Ascending aorta (tissue), 2 donors: ENCODE results near the gene STXBP1. TPM values are rescaled to one million over a fixed set of nuclear protein-coding genes. Genes with fewer than 3 reads are reported as not detected.

Experiments used
- DNase-seq, 2 donors: peaks; one replicate each; pipeline ENCODE4 v3.0.0-alpha.2; 2019; ENCODE audit warnings: low spot score in 2 of 2
- H3K27ac ChIP-seq, 2 donors: fragments of 200-600 bp; sonication (generic); one replicate each; pipeline ENCODE4 v1.5.1; 2016 to 2017; ENCODE audit warnings: mild to moderate bottlenecking in 1 of 2
- H3K27me3 ChIP-seq: fragments of 200-600 bp; sonication (generic); one replicate; pipeline ENCODE4 v1.5.1; 2017
- H3K36me3 ChIP-seq, 2 donors: fragments of 200-600 bp; sonication (generic); one replicate each; pipeline ENCODE4 v1.5.1; 2016
- H3K4me1 ChIP-seq, 2 donors: fragments of 200-600 bp; sonication (generic); one replicate each; pipeline ENCODE4 v1.5.1; 2016 to 2017; ENCODE audit warnings: mild to moderate bottlenecking in 1 of 2
- H3K4me3 ChIP-seq, 2 donors: fragments of 200-600 bp; sonication (generic); one replicate each; pipeline ENCODE4 v1.5.1; 2016 to 2017; ENCODE audit warnings: mild to moderate bottlenecking in 1 of 2
- H3K9me3 ChIP-seq, 2 donors: fragments of 200-600 bp; sonication (generic); one replicate each; pipeline ENCODE4 v1.5.1; 2016
- intact Hi-C: fragments of 100-400 bp; cut with DNase I; formaldehyde crosslinking; loops from one replicate; pipeline ENCODE4 v1.15.1; 2023
- total RNA-seq: library from RNA; depleted of rRNA; stranded (reverse); fragments of >200 nt; gene quantifications from one replicate; pipeline ENCODE4 v1.1.0, GENCODE V29; 2016
- TF ChIP-seq, protein P1 (sequence below), 3 experiments: fragments of 200-600 bp in 2 of 3; fragments of 450-650 bp in 1 of 3; sonication (generic) in 2 of 3; IDR thresholded peaks; one replicate each; pipeline ENCODE4 v1.5.1; 2016 to 2019; ENCODE audit warnings: antibody characterized with exemption in 3 of 3, mild to moderate bottlenecking in 1 of 3, moderate library complexity in 1 of 3

The STXBP1 gene
- total RNA-seq, 1 donor from 2014 or later: 29.3 TPM

DNA sequence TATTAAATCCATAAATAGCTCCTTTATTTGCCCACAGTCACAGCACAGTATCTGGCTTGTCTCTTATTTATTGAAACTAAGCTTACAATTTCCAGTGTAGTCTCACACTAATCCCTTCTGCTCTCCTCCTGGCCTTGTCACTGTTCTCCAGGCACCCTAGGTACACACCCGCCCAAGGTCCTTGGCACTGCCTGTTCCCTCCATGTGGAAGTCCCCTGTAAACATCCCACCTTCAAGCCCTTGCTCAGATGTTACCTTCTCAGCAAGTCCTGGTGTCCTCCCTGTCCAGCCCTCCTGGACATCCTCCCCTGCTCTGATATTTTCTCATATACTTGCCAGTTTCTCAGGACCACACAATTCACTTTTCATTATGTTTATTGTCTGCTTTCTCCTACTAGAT, 50.5 kb downstream of the STXBP1 start:
- intact Hi-C loops: no loop called here
- Histone ChIP-seq H3K4me3 (no peak overlapping the region), H3K27ac (no peak overlapping the region), H3K27me3 (no peaks in the 10 kb centered on the region), H3K36me3 (peaks cover 22 to 69% of the 10 kb centered on the region in 2 donors), H3K9me3 (no peaks in the 10 kb centered on the region), H3K4me1 (no peaks in the 10 kb centered on the region)
- DNase-seq: no peak
- TF ChIP-seq, protein P1, sequence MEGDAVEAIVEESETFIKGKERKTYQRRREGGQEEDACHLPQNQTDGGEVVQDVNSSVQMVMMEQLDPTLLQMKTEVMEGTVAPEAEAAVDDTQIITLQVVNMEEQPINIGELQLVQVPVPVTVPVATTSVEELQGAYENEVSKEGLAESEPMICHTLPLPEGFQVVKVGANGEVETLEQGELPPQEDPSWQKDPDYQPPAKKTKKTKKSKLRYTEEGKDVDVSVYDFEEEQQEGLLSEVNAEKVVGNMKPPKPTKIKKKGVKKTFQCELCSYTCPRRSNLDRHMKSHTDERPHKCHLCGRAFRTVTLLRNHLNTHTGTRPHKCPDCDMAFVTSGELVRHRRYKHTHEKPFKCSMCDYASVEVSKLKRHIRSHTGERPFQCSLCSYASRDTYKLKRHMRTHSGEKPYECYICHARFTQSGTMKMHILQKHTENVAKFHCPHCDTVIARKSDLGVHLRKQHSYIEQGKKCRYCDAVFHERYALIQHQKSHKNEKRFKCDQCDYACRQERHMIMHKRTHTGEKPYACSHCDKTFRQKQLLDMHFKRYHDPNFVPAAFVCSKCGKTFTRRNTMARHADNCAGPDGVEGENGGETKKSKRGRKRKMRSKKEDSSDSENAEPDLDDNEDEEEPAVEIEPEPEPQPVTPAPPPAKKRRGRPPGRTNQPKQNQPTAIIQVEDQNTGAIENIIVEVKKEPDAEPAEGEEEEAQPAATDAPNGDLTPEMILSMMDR (IDR thresholded peaks at IDR 0.05): no peak

DNA sequence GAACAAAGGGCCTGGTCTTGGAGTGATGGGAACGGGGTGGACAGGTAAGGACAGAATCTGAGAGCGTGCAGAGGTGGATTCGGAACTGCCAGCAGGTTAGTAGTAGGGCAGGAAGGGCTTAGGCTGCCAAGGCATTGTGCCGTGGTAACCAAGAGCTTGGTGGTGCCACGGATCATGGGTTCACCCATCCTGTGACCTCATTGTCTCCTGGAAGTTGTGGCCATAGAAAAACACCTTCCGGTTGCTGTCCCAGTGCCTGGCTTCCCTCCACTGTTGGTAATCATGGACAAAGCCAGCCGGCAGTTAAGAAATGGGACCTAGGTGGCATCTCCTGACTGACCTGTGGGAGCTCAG, 52.2 kb downstream of the STXBP1 start:
- no peak for DNase-seq
- TF ChIP-seq, protein P1 (IDR thresholded peaks at IDR 0.05): no peak
- no peak overlapping the region for H3K27ac ChIP-seq
- H3K4me1 ChIP-seq: no peaks in the 10 kb centered on the region
- H3K27me3 ChIP-seq: no peaks in the 10 kb centered on the region
- H3K4me3 ChIP-seq: no peak overlapping the region
- peaks cover 22 to 74% of the 10 kb centered on the region in 2 donors for H3K36me3 ChIP-seq
- no peaks in the 10 kb centered on the region for H3K9me3 ChIP-seq
- intact Hi-C loops: no loop called here

DNA sequence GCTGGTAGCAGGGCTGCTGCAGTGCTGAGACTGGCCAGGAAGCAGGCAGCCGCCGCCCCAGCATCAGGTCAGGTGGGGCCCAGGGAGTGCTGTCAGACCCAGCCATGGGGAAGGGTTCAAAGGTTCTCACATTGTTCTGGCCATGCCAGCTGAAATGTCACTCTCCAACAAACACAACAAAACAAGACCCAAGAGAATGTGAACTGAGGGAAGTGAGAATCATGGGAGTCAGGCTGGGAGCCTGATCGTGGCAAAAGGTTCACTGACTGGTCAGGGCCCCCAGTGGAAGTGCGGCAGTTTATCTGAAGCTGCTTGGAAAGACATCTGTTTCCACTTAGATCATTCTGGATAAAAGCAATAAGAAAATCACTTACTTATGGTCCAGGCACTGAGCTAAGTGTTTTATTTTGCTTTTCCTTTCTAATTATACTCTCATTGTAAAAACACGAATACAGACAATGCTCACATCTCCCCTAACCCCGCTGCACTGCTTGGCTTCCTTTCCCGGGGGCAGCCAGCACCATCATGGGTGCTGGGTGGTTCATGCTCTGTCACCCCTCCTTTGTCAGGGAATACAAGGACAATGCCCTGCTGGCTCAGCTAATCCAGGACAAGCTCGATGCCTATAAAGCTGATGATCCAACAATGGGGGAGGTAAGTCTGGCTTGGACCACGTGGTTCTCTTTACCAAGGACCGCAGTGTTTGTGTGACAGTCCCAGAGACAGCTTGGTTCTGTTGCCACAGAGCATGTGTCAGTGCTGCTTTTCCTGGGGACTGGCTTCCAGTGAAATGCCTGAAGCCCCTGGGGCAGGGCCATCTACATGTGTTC, 52.8 kb downstream of the STXBP1 start:
- no peak overlapping the region for H3K27ac ChIP-seq
- intact Hi-C loops: no loop called here
- peaks cover 24 to 73% of the 10 kb centered on the region in 2 donors for H3K36me3 ChIP-seq

DNA sequence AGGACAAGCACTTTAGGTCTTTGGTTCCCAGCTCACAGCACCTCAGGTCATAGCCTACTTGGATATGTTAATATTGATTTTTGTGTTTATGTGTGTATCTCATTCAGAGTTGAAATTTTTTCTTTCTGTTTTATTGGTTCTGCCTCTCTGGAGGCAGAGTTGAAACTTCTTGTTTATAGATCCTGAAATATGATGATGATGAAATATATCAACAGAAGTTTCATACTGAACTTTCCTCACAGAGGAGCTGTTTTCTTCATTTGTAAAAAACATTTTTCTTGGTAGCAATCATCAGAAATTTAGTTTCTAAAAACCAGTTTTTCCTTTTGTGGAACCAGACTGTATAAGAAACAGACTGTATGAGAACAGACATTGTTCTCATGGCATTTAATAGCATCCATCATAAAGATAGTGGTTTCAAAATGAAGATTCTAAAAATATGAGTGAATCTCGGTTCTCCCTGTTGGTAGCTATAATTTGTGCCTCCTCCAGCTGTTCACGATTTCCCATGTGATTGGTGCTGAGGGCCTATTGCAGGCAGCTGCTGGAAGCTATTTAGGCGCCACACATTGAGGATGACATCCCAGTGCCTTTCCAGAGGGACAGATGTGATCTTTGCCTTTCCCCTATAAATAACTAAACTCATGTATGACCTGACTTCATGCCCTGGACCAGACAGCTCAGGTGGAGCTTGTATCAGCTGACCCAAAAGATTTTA, 55.2 kb downstream of the STXBP1 start:
- Histone ChIP-seq H3K4me1 (no peaks in the 10 kb centered on the region), H3K9me3 (no peaks in the 10 kb centered on the region), H3K27me3 (no peaks in the 10 kb centered on the region), H3K36me3 (peaks cover 38 to 73% of the 10 kb centered on the region in 2 donors), H3K4me3 (no peak overlapping the region), H3K27ac (no peak overlapping the region)
- no peak for DNase-seq
- intact Hi-C loops: no loop called here
- TF ChIP-seq, protein P1 (IDR thresholded peaks at IDR 0.05): no peak

More for the DNA sequence above, 52.8 kb downstream of the STXBP1 start:
- Histone ChIP-seq H3K4me1 (no peaks in the 10 kb centered on the region), H3K9me3 (no peaks in the 10 kb centered on the region), H3K27me3 (no peaks in the 10 kb centered on the region), H3K4me3 (no peak overlapping the region)
- no peak for DNase-seq
- TF ChIP-seq, protein P1 (IDR thresholded peaks at IDR 0.05): no peak

DNA sequence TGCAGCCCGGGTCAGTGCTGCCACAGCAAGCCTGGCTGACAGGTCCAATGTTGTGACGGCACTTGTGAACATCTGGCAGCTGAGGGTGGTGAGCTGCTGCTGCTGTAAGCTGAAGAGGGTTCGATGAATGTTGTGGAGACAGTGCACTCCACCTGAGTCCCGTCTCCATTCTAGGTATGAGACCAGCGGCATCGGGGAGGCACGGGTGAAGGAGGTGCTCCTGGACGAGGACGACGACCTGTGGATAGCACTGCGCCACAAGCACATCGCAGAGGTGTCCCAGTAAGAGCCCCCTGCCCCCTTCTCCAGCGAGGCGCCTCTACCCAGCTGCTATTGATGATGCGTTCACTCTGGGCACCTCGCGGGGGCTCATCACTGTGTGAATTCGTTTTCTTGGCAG, 55.8 kb downstream of the STXBP1 start:
- Histone ChIP-seq H3K4me1 (no peaks in the 10 kb centered on the region), H3K27ac (no peak overlapping the region), H3K9me3 (no peaks in the 10 kb centered on the region), H3K27me3 (no peaks in the 10 kb centered on the region), H3K36me3 (peaks cover 41 to 73% of the 10 kb centered on the region in 2 donors), H3K4me3 (no peak overlapping the region)
- no peak for DNase-seq
- TF ChIP-seq, protein P1 (IDR thresholded peaks at IDR 0.05): no peak
- intact Hi-C loops: no loop called here
